H9 (cell line): ENCODE measurements around the gene WT1. TPM values are rescaled to one million over a fixed set of nuclear protein-coding genes. Genes with fewer than 3 reads are reported as not detected.

Experiments used
- DNase-seq: peaks from one replicate; pipeline ENCODE4 v3.0.0-alpha.2; 2017
- H2AFZ ChIP-seq: one replicate; pipeline ENCODE4 v1.6.1; 2013; ENCODE audit warnings: mild to moderate bottlenecking, low read length, control low read depth, moderate library complexity
- H2AK5ac ChIP-seq: 2 replicates; pipeline ENCODE4 v1.6.1; 2013; ENCODE audit warnings: low read length, control low read depth, mixed read lengths; ENCODE audit not compliant: insufficient read length
- H2BK120ac ChIP-seq: one replicate; pipeline ENCODE4 v1.6.1; 2013; ENCODE audit warnings: low read depth, mild to moderate bottlenecking, low read length, control low read depth, inconsistent platforms; ENCODE audit not compliant: poor library complexity, severe bottlenecking
- H2BK12ac ChIP-seq: 2 replicates; pipeline ENCODE4 v1.6.1; 2013; ENCODE audit warnings: low read length, control low read depth, mixed read lengths, low read depth; ENCODE audit not compliant: insufficient read length
- H2BK15ac ChIP-seq: 2 replicates; pipeline ENCODE4 v1.6.1; 2013; ENCODE audit warnings: low read depth, low read length, control low read depth
- H2BK20ac ChIP-seq: one replicate; pipeline ENCODE4 v1.6.1; 2013; ENCODE audit warnings: low read depth, mild to moderate bottlenecking, low read length, control low read depth, inconsistent platforms; ENCODE audit not compliant: poor library complexity, severe bottlenecking
- H2BK5ac ChIP-seq: 2 replicates; pipeline ENCODE4 v1.6.1; 2013; ENCODE audit warnings: low read length, control low read depth, mixed read lengths; ENCODE audit not compliant: insufficient read length
- H3K14ac ChIP-seq: 2 replicates; pipeline ENCODE4 v1.6.1; 2013; ENCODE audit warnings: low read length, control low read depth; ENCODE audit not compliant: insufficient read depth
- H3K18ac ChIP-seq: 2 replicates; pipeline ENCODE4 v1.6.1; 2013; ENCODE audit warnings: low read depth, mild to moderate bottlenecking, mixed read lengths, low read length, control low read depth; ENCODE audit not compliant: insufficient read length
- H3K23ac ChIP-seq: 2 replicates; pipeline ENCODE4 v1.6.1; 2013; ENCODE audit warnings: low read length, control low read depth, mixed read lengths, low read depth; ENCODE audit not compliant: insufficient read length
- H3K23me2 ChIP-seq: 2 replicates; pipeline ENCODE4 v1.6.1; 2013; ENCODE audit warnings: low read depth, mild to moderate bottlenecking, mixed read lengths, low read length, control low read depth; ENCODE audit not compliant: insufficient read length, poor library complexity, severe bottlenecking
- H3K27ac ChIP-seq: 2 replicates; pipeline ENCODE4 v1.5.1; 2013; ENCODE audit warnings: low read length, control low read depth, mixed read lengths, low read depth; ENCODE audit not compliant: insufficient read length
- H3K27me3 ChIP-seq: 2 replicates; pipeline ENCODE4 v1.6.1; 2013; ENCODE audit warnings: low read length, control low read depth, inconsistent platforms; ENCODE audit not compliant: insufficient read depth
- H3K4ac ChIP-seq: 2 replicates; pipeline ENCODE4 v1.6.1; 2013; ENCODE audit warnings: low read depth, mild to moderate bottlenecking, control low read depth, inconsistent platforms, low read length, moderate library complexity
- H3K4me1 ChIP-seq: 2 replicates; pipeline ENCODE4 v1.6.1; 2013; ENCODE audit warnings: low read length, control low read depth, inconsistent platforms; ENCODE audit not compliant: insufficient read depth
- H3K4me2 ChIP-seq: 2 replicates; pipeline ENCODE4 v1.6.1; 2013; ENCODE audit warnings: low read length, control low read depth, mixed read lengths; ENCODE audit not compliant: insufficient read length, insufficient read depth
- H3K56ac ChIP-seq: 2 replicates; pipeline ENCODE4 v1.6.1; 2013; ENCODE audit warnings: low read depth, mild to moderate bottlenecking, mixed read lengths, low read length, control low read depth; ENCODE audit not compliant: insufficient read length
- H3K79me1 ChIP-seq: 2 replicates; pipeline ENCODE4 v1.6.1; 2013; ENCODE audit warnings: low read depth, mild to moderate bottlenecking, moderate library complexity, low read length, control low read depth, inconsistent platforms; ENCODE audit not compliant: insufficient read depth, poor library complexity, severe bottlenecking
- H3K79me2 ChIP-seq: 2 replicates; pipeline ENCODE4 v1.6.1; 2013; ENCODE audit warnings: low read length, control low read depth, inconsistent platforms; ENCODE audit not compliant: insufficient read depth
- H3K9ac ChIP-seq: 2 replicates; pipeline ENCODE4 v1.6.1; 2013; ENCODE audit warnings: low read length, control low read depth, mixed read lengths; ENCODE audit not compliant: insufficient read length; ENCODE audit errors: extremely low read depth
- H3K9me3 ChIP-seq: one replicate; pipeline ENCODE4 v1.6.1; 2013; ENCODE audit warnings: low read depth, low read length, inconsistent platforms; ENCODE audit not compliant: control insufficient read depth
- H3T11ph ChIP-seq: one replicate; pipeline ENCODE4 v1.6.1; 2013; ENCODE audit warnings: mild to moderate bottlenecking, low read length, control low read depth, inconsistent platforms
- H4K20me1 ChIP-seq: one replicate; pipeline ENCODE4 v1.6.1; 2013; ENCODE audit not compliant: control insufficient read depth, insufficient read length, insufficient read depth
- H4K5ac ChIP-seq: 2 replicates; pipeline ENCODE4 v1.6.1; 2013; ENCODE audit warnings: low read depth, mild to moderate bottlenecking, mixed read lengths, low read length, control low read depth; ENCODE audit not compliant: insufficient read length
- H4K8ac ChIP-seq: replicated peaks from 2 replicates; pipeline ENCODE4 v1.6.1; 2013; ENCODE audit warnings: low read length, control low read depth, mixed read lengths, low read depth; ENCODE audit not compliant: insufficient read length
- H4K91ac ChIP-seq: 2 replicates; pipeline ENCODE4 v1.6.1; 2013; ENCODE audit warnings: low read depth, mild to moderate bottlenecking, moderate library complexity, mixed read lengths, low read length, control low read depth; ENCODE audit not compliant: insufficient read length
- H3K27ac Mint-ChIP-seq, 3 experiments: 2 replicates in 2 of 3; 3 replicates in 1 of 3; pipeline ENCODE4 v1.8.0; 2020 to 2021; ENCODE audit warnings: mixed read lengths in 3 of 3, mild to moderate bottlenecking in 1 of 3, moderate library complexity in 1 of 3
- H3K27me3 Mint-ChIP-seq: 2 replicates; pipeline ENCODE4 v1.8.0; 2021; ENCODE audit warnings: low read depth, mild to moderate bottlenecking, moderate library complexity, mixed read lengths
- H3K36me3 Mint-ChIP-seq, 3 experiments: 2 replicates in 2 of 3; 3 replicates in 1 of 3; pipeline ENCODE4 v1.8.0; 2020 to 2021; ENCODE audit warnings: low read depth in 3 of 3, mixed read lengths in 3 of 3; ENCODE audit not compliant: insufficient read depth in 1 of 3
- H3K4me1 Mint-ChIP-seq, 2 experiments: 2 replicates each; pipeline ENCODE4 v1.8.0; 2020; ENCODE audit warnings: mixed read lengths in 2 of 2
- H3K4me3 Mint-ChIP-seq, 2 experiments: 2 replicates in 1 of 2; 3 replicates in 1 of 2; pipeline ENCODE4 v1.8.0; 2020 to 2021; ENCODE audit warnings: mild to moderate bottlenecking in 2 of 2, mixed read lengths in 2 of 2, moderate library complexity in 1 of 2
- H3K9me3 Mint-ChIP-seq, 2 experiments: 2 replicates in 1 of 2; 3 replicates in 1 of 2; pipeline ENCODE4 v1.8.0; 2020; ENCODE audit warnings: mild to moderate bottlenecking in 2 of 2, mixed read lengths in 2 of 2, moderate library complexity in 1 of 2
- CTCF ChIP-seq: fragments of 200-600 bp; sonication (generic); conservative IDR thresholded peaks from 3 replicates; pipeline ENCODE4 v1.8.0; 2021; ENCODE audit warnings: antibody characterized with exemption, mild to moderate bottlenecking
- WGBS: extraction: QIAGEN DNeasy Blood & Tissue Kit; methylation state at CpG from one replicate; pipeline ENCODE4 v1.1.7; 2013; ENCODE audit warnings: missing lambda C conversion rate, low lambda C conversion rate, mixed read lengths; ENCODE audit not compliant: insufficient read length; ENCODE audit errors: extremely low coverage; 5-methylcytosine and 5-hydroxymethylcytosine counted together
- total RNA-seq: library from RNA; stranded (reverse); gene quantifications from 2 replicates; pipeline ENCODE4 v1.2.1, GENCODE V29; 2021

Gene WT1
- total RNA-seq, 1 experiment from 2014 or later = 0.20 TPM

- Histone ChIP-seq H4K20me1 (no peaks in the 10 kb centered on the region), H3K27me3 (peaks cover 16% of the 10 kb centered on the region), H3K4me2 (no peak overlapping the region), H3K79me2 (no peaks in the 10 kb centered on the region), H3K4ac (no peak overlapping the region), H4K8ac (no peak overlapping the region), H2BK120ac (no peak overlapping the region), H2BK20ac (no peak overlapping the region), H2BK15ac (no peak overlapping the region), H3T11ph (no peak overlapping the region), H3K56ac (no peak overlapping the region), H3K4me1 (peaks cover 3% of the 10 kb centered on the region; the same call in 1 of the 2 replicates), H2AK5ac (no peak overlapping the region), H3K9me3 (no peaks in the 10 kb centered on the region), H3K23me2 (no peaks in the 10 kb centered on the region), H2BK12ac (no peak overlapping the region), H3K27ac (no peak overlapping the region), H3K14ac (no peak overlapping the region), H3K9ac (no peak overlapping the region), H2AFZ (no peak overlapping the region), H2BK5ac (no peak overlapping the region), H3K18ac (no peak overlapping the region), H4K5ac (no peak overlapping the region), H3K23ac (no peak overlapping the region), H4K91ac (no peak overlapping the region), H3K79me1 (no peaks in the 10 kb centered on the region)
- H3K4me1 Mint-ChIP-seq = peaks cover 23 to 30% of the 10 kb centered on the region in 2 experiments
- WGBS = no CpG with 5 or more reads among the region's 12 CpGs
- H3K27me3 Mint-ChIP-seq = peaks cover 53% of the 10 kb centered on the region
- no peak for DNase-seq
- no peak overlapping the region for H3K27ac Mint-ChIP-seq
- H3K36me3 Mint-ChIP-seq = no peaks in the 10 kb centered on the region; a peak in 1 of 7 replicates
- no peak overlapping the region for H3K4me3 Mint-ChIP-seq
- TF ChIP-seq CTCF = no peak
- H3K9me3 Mint-ChIP-seq = peaks cover 0 to under 1% of the 10 kb centered on the region in 2 experiments; a peak in 1 of 5 replicates
Observed at GRCh38 chr11:32420937-32421901, 14.1 kb downstream of the WT1 start.
